ENCODE data around the gene FGF14. TPM values are rescaled to one million over a fixed set of nuclear protein-coding genes. Genes with fewer than 3 reads are reported as not detected.

Gene FGF14
- total and polyA plus RNA-seq, 2 of the 4 experiments (the other 2 are of a cell fraction) = under 0.01 TPM; not detected in 1

- Histone ChIP-seq H2AFZ (replicated peaks; ENCODE audit: low read length, poor library complexity) (no peak overlapping the region), H2AK9ac (replicated peaks; ENCODE audit: low read depth, low read length, poor library complexity) (no peak overlapping the region), H2BK120ac (ENCODE audit: low read depth, low read length) (no peak overlapping the region), H3K36me3 (ENCODE audit: control insufficient read depth, insufficient read depth, low read length) (no peaks in the 10 kb centered on the region), H3K4ac (ENCODE audit: low read depth, low read length) (no peak overlapping the region), H2BK15ac (ENCODE audit: low read depth, low read length) (no peak overlapping the region), H3K9ac (ENCODE audit: low read depth, low read length) (no peak overlapping the region), H3K9me3 (ENCODE audit: control insufficient read depth, insufficient read depth, low read length) (no peaks in the 10 kb centered on the region), H3K27ac (ENCODE audit: insufficient read depth, low read length) (no peak overlapping the region), H3K4me1 (ENCODE audit: control insufficient read depth, insufficient read depth, low read length) (no peaks in the 10 kb centered on the region), H3K56ac (ENCODE audit: extremely low read depth, insufficient read depth, low read length) (no peak overlapping the region), H3K23ac (ENCODE audit: low read depth, low read length) (no peak overlapping the region), H4K8ac (ENCODE audit: low read depth in 2 of 2, low read length in 2 of 2) (no peak overlapping the region), H4K20me1 (ENCODE audit: insufficient read depth, low read length) (no peaks in the 10 kb centered on the region), H3K18ac (ENCODE audit: low read depth, low read length) (no peak overlapping the region), H3K4me3 (ENCODE audit: insufficient read depth, low read depth, low read length) (no peak overlapping the region), H3K27me3 (ENCODE audit: control insufficient read depth, insufficient read depth, low read length) (no peaks in the 10 kb centered on the region), H3K14ac (replicated peaks; ENCODE audit: low read depth, low read length) (no peak overlapping the region), H4K91ac (ENCODE audit: insufficient read depth, low read depth, low read length) (no peak overlapping the region), H2BK5ac (ENCODE audit: low read depth, low read length, poor library complexity, severe bottlenecking) (no peak overlapping the region), H3K9me1 (ENCODE audit: insufficient read depth, low read length) (no peaks in the 10 kb centered on the region), H3K4me2 (ENCODE audit: low read depth, low read length) (no peak overlapping the region), H2AK5ac (ENCODE audit: low read depth, low read length) (no peak overlapping the region), H4K5ac (ENCODE audit: low read depth, low read length) (no peak overlapping the region), H3K79me1 (ENCODE audit: low read depth in 1 of 2, low read length in 2 of 2) (no peaks in the 10 kb centered on the region), H2BK20ac (ENCODE audit: low read depth, low read length) (no peak overlapping the region)
- ChIA-PET CTCF (no interaction called here), POLR2A (ENCODE audit: unreplicated experiment) (no interaction called here)
- no peak for DNase-seq
- no CpG with 5 or more reads among the region's 1 CpG for WGBS, 2 experiments (ENCODE audit: extremely low coverage in 2 of 2, insufficient read length in 1 of 2)
- no peak for TF ChIP-seq RFX5 (IDR thresholded peaks at IDR 0.05; ENCODE audit: low read depth, low read length)
- TF ChIP-seq POLR2A (IDR thresholded peaks at IDR 0.05; ENCODE audit: low read depth, low read length) = no peak
- TF ChIP-seq RAD21 (IDR thresholded peaks at IDR 0.05; ENCODE audit: low read length) = no peak
- no peak for TF ChIP-seq MAZ (IDR thresholded peaks at IDR 0.05; ENCODE audit: borderline replicate concordance, low read depth, low read length)
- TF ChIP-seq RCOR1 (IDR thresholded peaks at IDR 0.05; ENCODE audit: insufficient replicate concordance, low read length) = no peak
- TF ChIP-seq USF2 (IDR thresholded peaks at IDR 0.05; ENCODE audit: low read depth, low read length) = no peak
- TF ChIP-seq CTCF (conservative IDR thresholded peaks at IDR 0.05; ENCODE audit: low read depth, low read length) = no peak
- dilution Hi-C loops (cut with HindIII; ENCODE audit: low sequenced_read_pairs, unreplicated experiment) (no loop called here), intact Hi-C loops (cut with micrococcal nuclease) (no loop called here), in situ Hi-C loops (cut with MboI; ENCODE audit: low sequenced_read_pairs) (no loop called here)
- no TSS peak for BruUV-seq (replicated peaks)
- no peak for ATAC-seq (ENCODE audit: low read depth)
These were observed 674.7 kb downstream of the FGF14 start for GRCh38 chr13:101727118-101727517.

Measured in IMR-90 (cell line).